Retinal pigment epithelial cell (primary cell): Measurements from ENCODE around the gene ABCB8.

ENCODE experiments used
- DNase-seq: peaks from one replicate; pipeline ENCODE4 v3.0.0-alpha.2; 2010; ENCODE audit warnings: low read depth
- H3K4me3 ChIP-seq: 2 replicates; pipeline ENCODE4 v1.5.1; 2011; ENCODE audit warnings: mild to moderate bottlenecking, low read length, control low read depth, moderate library complexity
- CTCF ChIP-seq: conservative IDR thresholded peaks from 2 replicates; pipeline ENCODE4 v1.5.1; 2011; ENCODE audit warnings: low read depth, low read length, control low read depth, inconsistent platforms

ABCB8 gene

GRCh38 chr7:151085691-151086620, 57.7 kb downstream of the ABCB8 start, which contains the start of gene AGAP3:
TSS of gene AGAP3 (plus strand) at chr7:151086475. CDS start at chr7:151086742, 267 bp downstream.
- no peak for DNase-seq
- H3K4me3 ChIP-seq, result peak within 1 kb of the TSS; percentile 79
- TF ChIP-seq CTCF, result no peak

- H3K4me3 ChIP-seq, result peak overlapping the region; percentile 79
- no peak for DNase-seq
- TF ChIP-seq CTCF, result no peak
Measured at GRCh38 chr7:151086802-151087244, 58.6 kb downstream of the ABCB8 start.

- DNase-seq, result no peak
- TF ChIP-seq CTCF, result no peak
- peak overlapping the region; percentile 79 for H3K4me3 ChIP-seq
Measured at GRCh38 chr7:151087245-151088018, 59.2 kb downstream of the ABCB8 start.

- no peak for TF ChIP-seq CTCF
- H3K4me3 ChIP-seq, result peak overlapping the region; percentile 79
- no peak for DNase-seq
Measured at GRCh38 chr7:151088019-151088855, 60.0 kb downstream of the ABCB8 start.

GRCh38 chr7:151088856-151089699, 60.8 kb downstream of the ABCB8 start:
- no peak for TF ChIP-seq CTCF
- DNase-seq, result peak; percentile 83
- H3K4me3 ChIP-seq, result peak overlapping the region; percentile 79
